GM18517 (cell line): ENCODE data around the gene SELENOK.

Experiments
- ATAC-seq: cut with Tn5 transposase; IDR thresholded peaks from one replicate; pipeline ENCODE4 v1.9.1; 2021; ENCODE audit warnings: mild to moderate bottlenecking, moderate library complexity; ENCODE audit not compliant: unreplicated experiment

The SELENOK gene

GRCh38 chr3:53843195-53844177 lies 48.2 kb downstream of the SELENOK start:
- ATAC-seq: peak; percentile 46

- ATAC-seq: no peak
Observed at GRCh38 chr3:53842436-53843194, 49.0 kb downstream of the SELENOK start.

- no peak for ATAC-seq
Observed at GRCh38 chr3:53841296-53841695, 50.4 kb downstream of the SELENOK start.

GRCh38 chr3:53837331-53837730 lies 54.3 kb downstream of the SELENOK start:
- ATAC-seq: no peak

GRCh38 chr3:53836084-53836872 lies 55.4 kb downstream of the SELENOK start:
- ATAC-seq: no peak

GRCh38 chr3:53835257-53835656 lies 56.4 kb downstream of the SELENOK start:
- ATAC-seq: no peak

GRCh38 chr3:53834429-53835095 lies 57.1 kb downstream of the SELENOK start:
- no peak for ATAC-seq
